Common myeloid progenitor, CD34-positive (primary cell): Measurements from ENCODE around the gene RSPH10B2.
"Not testable (repeated sequence)": the region's sequence is repeated elsewhere in the genome, so short reads cannot be mapped to it uniquely, and the experiment has no call there.

Source experiments
- CTCF ChIA-PET: fragments of 350-600 bp; sonication (Branson Sonifier 250); formaldehyde crosslinking; loops from one replicate; lab custom pipeline; 2021; ENCODE audit warnings: antibody characterized with exemption; lab: Charles Lee
- POLR2A ChIA-PET: fragments of 350-600 bp; sonication (Branson Sonifier 250); formaldehyde crosslinking; loops from one replicate; lab custom pipeline; 2021; ENCODE audit warnings: antibody characterized with exemption; lab: Charles Lee
- DNase-seq, 3 donors: peaks; one replicate each; pipeline versions ENCODE4 v3.0.0 to v3.0.0-alpha.2; 2013
- H3K27ac ChIP-seq, 2 experiments: 1 replicate in 1 of 2; 2 replicates in 1 of 2; pipeline ENCODE4 v1.7.0; 2013; ENCODE audit warnings: inconsistent platforms in 2 of 2, low read length in 2 of 2, mild to moderate bottlenecking in 2 of 2, low read depth in 1 of 2, moderate library complexity in 1 of 2; ENCODE audit not compliant: severe bottlenecking in 2 of 2, insufficient read depth in 1 of 2, poor library complexity in 1 of 2
- H3K27me3 ChIP-seq, 5 experiments: replicated peaks in 2 of 5; 1 replicate in 3 of 5; 2 replicates in 2 of 5; pipeline versions ENCODE4 v1.6.1 to v1.7.0; 2013; ENCODE audit warnings: low read length in 4 of 5, mild to moderate bottlenecking in 2 of 5, moderate library complexity in 2 of 5, inconsistent platforms in 1 of 5; ENCODE audit not compliant: insufficient read depth in 5 of 5, control insufficient read depth in 4 of 5
- H3K36me3 ChIP-seq, 4 experiments: 1 replicate in 2 of 4; 2 replicates in 2 of 4; pipeline versions ENCODE4 v1.6.1 to v1.7.0; 2013; ENCODE audit warnings: low read length in 3 of 4, control low read depth in 1 of 4, mild to moderate bottlenecking in 1 of 4; ENCODE audit not compliant: control insufficient read depth in 4 of 4, insufficient read depth in 4 of 4
- H3K4me1 ChIP-seq, 4 experiments: 1 replicate in 3 of 4; 2 replicates in 1 of 4; pipeline versions ENCODE4 v1.6.1 to v1.7.1; 2013; ENCODE audit warnings: low read length in 3 of 4, mild to moderate bottlenecking in 3 of 4, control low read depth in 1 of 4, inconsistent platforms in 1 of 4, moderate library complexity in 1 of 4; ENCODE audit not compliant: control insufficient read depth in 4 of 4, insufficient read depth in 4 of 4; ENCODE audit errors: control extremely low read depth in 1 of 4
- H3K4me3 ChIP-seq, 7 experiments: 1 replicate in 4 of 7; 2 replicates in 3 of 7; pipeline versions ENCODE4 v1.5.1 to v1.7.0; 2013; ENCODE audit warnings: mild to moderate bottlenecking in 7 of 7, low read length in 6 of 7, moderate library complexity in 6 of 7, inconsistent platforms in 2 of 7, low read depth in 2 of 7, control low read depth in 1 of 7; ENCODE audit not compliant: insufficient read depth in 4 of 7, control insufficient read depth in 1 of 7; ENCODE audit errors: extremely low read depth in 1 of 7
- H3K9me3 ChIP-seq, 5 experiments: 1 replicate in 4 of 5; 2 replicates in 1 of 5; pipeline versions ENCODE4 v1.6.1 to v1.7.1; 2013; ENCODE audit warnings: low read length in 4 of 5, mild to moderate bottlenecking in 2 of 5, inconsistent platforms in 1 of 5, low read depth in 1 of 5, moderate library complexity in 1 of 5; ENCODE audit not compliant: control insufficient read depth in 4 of 5, insufficient read depth in 2 of 5; ENCODE audit errors: control extremely low read depth in 1 of 5
- WGBS: methylation state at CpG from one replicate; pipeline ENCODE4 v1.1.5; 2013; ENCODE audit not compliant: insufficient coverage; 5-methylcytosine and 5-hydroxymethylcytosine counted together

RSPH10B2 gene

GRCh38 chr7:6837081-6837480 is 83.2 kb downstream of the RSPH10B2 start:
- POLR2A ChIA-PET, result interaction anchor here (0.9 kb wide), 1 partner anchor 1447 kb away, joined by 3 read pairs; no protein-coding TSS in a partner anchor
- CTCF ChIA-PET, H3K36me3 ChIP-seq, H3K4me1 ChIP-seq, DNase-seq, H3K27me3 ChIP-seq, H3K27ac ChIP-seq, H3K4me3 ChIP-seq, H3K9me3 ChIP-seq: not testable (repeated sequence)
- WGBS, result 97% methylated on average over 8 of the region's 10 CpGs

- H3K27ac ChIP-seq, H3K36me3 ChIP-seq, H3K4me3 ChIP-seq, H3K27me3 ChIP-seq, POLR2A ChIA-PET, H3K4me1 ChIP-seq, CTCF ChIA-PET, H3K9me3 ChIP-seq, DNase-seq: not testable (repeated sequence)
- 89% methylated on average over 19 of the region's 20 CpGs for WGBS
Observed at GRCh38 chr7:6842278-6842921, 88.5 kb downstream of the RSPH10B2 start.

- 46% methylated on average over 5 of the region's 5 CpGs for WGBS
- DNase-seq, result peak in 1 of 3 donors; percentile 22
- H3K4me1 ChIP-seq, H3K9me3 ChIP-seq, H3K4me3 ChIP-seq, H3K27me3 ChIP-seq, CTCF ChIA-PET, H3K36me3 ChIP-seq, H3K27ac ChIP-seq, POLR2A ChIA-PET: not testable (repeated sequence)
Observed at GRCh38 chr7:6843092-6843491, 89.2 kb downstream of the RSPH10B2 start.

- DNase-seq, H3K4me1 ChIP-seq, POLR2A ChIA-PET, H3K27me3 ChIP-seq, H3K27ac ChIP-seq, CTCF ChIA-PET, H3K36me3 ChIP-seq, H3K4me3 ChIP-seq, H3K9me3 ChIP-seq: not testable (repeated sequence)
- 94% methylated on average over 5 of the region's 6 CpGs for WGBS
Observed at GRCh38 chr7:6843654-6844053, 89.8 kb downstream of the RSPH10B2 start.

GRCh38 chr7:6845971-6846449 is 92.1 kb downstream of the RSPH10B2 start:
- H3K4me1 ChIP-seq, POLR2A ChIA-PET, CTCF ChIA-PET, H3K36me3 ChIP-seq, H3K27ac ChIP-seq, H3K27me3 ChIP-seq, H3K9me3 ChIP-seq: not testable (repeated sequence)
- WGBS, result no CpG with 5 or more reads among the region's 16 CpGs
- DNase-seq, result peak; percentile 13 to 83 (median 66)
- H3K4me3 ChIP-seq, result peak overlapping the region in 1 of 7 experiments; percentile 45

GRCh38 chr7:6847751-6848150 is 93.8 kb downstream of the RSPH10B2 start:
- not testable (repeated sequence) for H3K4me1 ChIP-seq
- WGBS, result 81% methylated on average over 3 of the region's 18 CpGs

More at GRCh38 chr7:6847751-6848150, 93.8 kb downstream of the RSPH10B2 start:
- CTCF ChIA-PET, H3K4me3 ChIP-seq, H3K36me3 ChIP-seq, POLR2A ChIA-PET, DNase-seq, H3K27ac ChIP-seq, H3K27me3 ChIP-seq, H3K9me3 ChIP-seq: not testable (repeated sequence)
